ENCODE results near the gene LTBP1.

GRCh38 chr2:33118651-33119050, 171.9 kb downstream of the LTBP1 start:
- TF ChIP-seq POLR2A (IDR thresholded peaks at IDR 0.05), result no peak
- no peak for TF ChIP-seq CTCF (IDR thresholded peaks at IDR 0.05)
